Astrocyte (in vitro differentiated cells and primary cell): ENCODE measurements around the gene METTL1.

Experiments used
- CTCF ChIP-seq: IDR thresholded peaks from 2 replicates; pipeline ENCODE4 v1.5.1; 2011; ENCODE audit warnings: low read depth, mild to moderate bottlenecking, inconsistent platforms, low read length, moderate library complexity; ENCODE audit not compliant: insufficient read depth
- EZH2 ChIP-seq: IDR thresholded peaks from 2 replicates; pipeline ENCODE4 v1.6.1; 2012; ENCODE audit warnings: mild to moderate bottlenecking, low read length, inconsistent platforms; ENCODE audit not compliant: insufficient read depth

- TF ChIP-seq EZH2 (no peak), CTCF (no peak)
Observed at GRCh38 chr12:57767876-57768275, 4.0 kb downstream of the METTL1 start.
